ENCODE data around the gene FAM185A.
"Not testable (repeated sequence)": the region's sequence is repeated elsewhere in the genome, so short reads cannot be mapped to it uniquely, and the experiment has no call there.

The FAM185A gene

GRCh38 chr7:102776217-102776616 is 27.4 kb downstream of the FAM185A start:
- DNase-seq (ENCODE audit: low read depth in 2 of 2, low spot score in 1 of 2) = not testable (repeated sequence)

- DNase-seq (ENCODE audit: low read depth in 2 of 2, low spot score in 1 of 2) = not testable (repeated sequence)
These were observed 29.9 kb downstream of the FAM185A start for GRCh38 chr7:102778663-102779062.

GRCh38 chr7:102780926-102781325 is 32.1 kb downstream of the FAM185A start:
- not testable (repeated sequence) for DNase-seq (ENCODE audit: low read depth in 2 of 2, low spot score in 1 of 2)

- not testable (repeated sequence) for DNase-seq (ENCODE audit: low read depth in 2 of 2, low spot score in 1 of 2)
These were observed 40.0 kb downstream of the FAM185A start for GRCh38 chr7:102788770-102789169.

GRCh38 chr7:102790364-102791100 is 41.7 kb downstream of the FAM185A start:
- not testable (repeated sequence) for DNase-seq (ENCODE audit: low read depth in 2 of 2, low spot score in 1 of 2)

GRCh38 chr7:102791367-102791766 is 42.6 kb downstream of the FAM185A start:
- DNase-seq (ENCODE audit: low read depth in 2 of 2, low spot score in 1 of 2) = not testable (repeated sequence)

- DNase-seq (ENCODE audit: low read depth in 2 of 2, low spot score in 1 of 2) = not testable (repeated sequence)
These were observed 43.0 kb downstream of the FAM185A start for GRCh38 chr7:102791831-102792230.

- DNase-seq (ENCODE audit: low read depth in 2 of 2, low spot score in 1 of 2) = not testable (repeated sequence)
These were observed 45.8 kb downstream of the FAM185A start for GRCh38 chr7:102794567-102794966.

GRCh38 chr7:102795987-102796595 is 47.3 kb downstream of the FAM185A start:
- DNase-seq (ENCODE audit: low read depth in 2 of 2, low spot score in 1 of 2) = not testable (repeated sequence)

- DNase-seq (ENCODE audit: low read depth in 2 of 2, low spot score in 1 of 2) = no peak
These were observed 57.8 kb downstream of the FAM185A start for GRCh38 chr7:102806613-102807012.

- no peak for DNase-seq (ENCODE audit: low read depth in 2 of 2, low spot score in 1 of 2)
These were observed 62.1 kb downstream of the FAM185A start for GRCh38 chr7:102810916-102811315.

GRCh38 chr7:102811942-102812678 is 63.3 kb downstream of the FAM185A start:
- no peak for DNase-seq (ENCODE audit: low read depth in 2 of 2, low spot score in 1 of 2)

- no peak for DNase-seq (ENCODE audit: low read depth in 2 of 2, low spot score in 1 of 2)
These were observed 64.6 kb downstream of the FAM185A start for GRCh38 chr7:102813191-102814024.

GRCh38 chr7:102814025-102814471 is 65.2 kb downstream of the FAM185A start:
- no peak for DNase-seq (ENCODE audit: low read depth in 2 of 2, low spot score in 1 of 2)

- DNase-seq (ENCODE audit: low read depth in 2 of 2, low spot score in 1 of 2) = no peak
These were observed 69.1 kb downstream of the FAM185A start for GRCh38 chr7:102817616-102818573.

- no peak for DNase-seq (ENCODE audit: low read depth in 2 of 2, low spot score in 1 of 2)
These were observed 70.4 kb downstream of the FAM185A start for GRCh38 chr7:102819151-102819550.

- DNase-seq (ENCODE audit: low read depth in 2 of 2, low spot score in 1 of 2) = no peak
These were observed 73.4 kb downstream of the FAM185A start for GRCh38 chr7:102821994-102822747.

- no peak for DNase-seq (ENCODE audit: low read depth in 2 of 2, low spot score in 1 of 2)
These were observed 74.8 kb downstream of the FAM185A start for GRCh38 chr7:102823390-102824119.
